Mononuclear cell (primary cell): ENCODE data around the gene ATXN7L1. TPM values are rescaled to one million over a fixed set of nuclear protein-coding genes. Genes with fewer than 3 reads are reported as not detected.

Source experiments
- H3K27me3 ChIP-seq: 2 replicates; pipeline ENCODE4 v1.6.0; 2011; ENCODE audit warnings: low read length, control low read depth; ENCODE audit not compliant: insufficient read depth
- H3K4me1 ChIP-seq: 2 replicates; pipeline ENCODE4 v1.5.1; 2011; ENCODE audit warnings: mild to moderate bottlenecking, low read length, control low read depth; ENCODE audit not compliant: insufficient read depth
- H3K4me3 ChIP-seq: 2 replicates; pipeline ENCODE4 v1.5.1; 2011; ENCODE audit warnings: mild to moderate bottlenecking, low read length, moderate library complexity
- H3K9me3 ChIP-seq: 2 replicates; pipeline ENCODE4 v1.5.1; 2011; ENCODE audit warnings: low read depth, mild to moderate bottlenecking, control low read depth, low read length
- total RNA-seq: library from RNA; depleted of rRNA; stranded (reverse); fragments of >200 nt; gene quantifications from one replicate; pipeline ENCODE4 v1.2.3, GENCODE V29; 2012

ATXN7L1 gene
- total RNA-seq, 1 donor: 7.1 TPM

DNA sequence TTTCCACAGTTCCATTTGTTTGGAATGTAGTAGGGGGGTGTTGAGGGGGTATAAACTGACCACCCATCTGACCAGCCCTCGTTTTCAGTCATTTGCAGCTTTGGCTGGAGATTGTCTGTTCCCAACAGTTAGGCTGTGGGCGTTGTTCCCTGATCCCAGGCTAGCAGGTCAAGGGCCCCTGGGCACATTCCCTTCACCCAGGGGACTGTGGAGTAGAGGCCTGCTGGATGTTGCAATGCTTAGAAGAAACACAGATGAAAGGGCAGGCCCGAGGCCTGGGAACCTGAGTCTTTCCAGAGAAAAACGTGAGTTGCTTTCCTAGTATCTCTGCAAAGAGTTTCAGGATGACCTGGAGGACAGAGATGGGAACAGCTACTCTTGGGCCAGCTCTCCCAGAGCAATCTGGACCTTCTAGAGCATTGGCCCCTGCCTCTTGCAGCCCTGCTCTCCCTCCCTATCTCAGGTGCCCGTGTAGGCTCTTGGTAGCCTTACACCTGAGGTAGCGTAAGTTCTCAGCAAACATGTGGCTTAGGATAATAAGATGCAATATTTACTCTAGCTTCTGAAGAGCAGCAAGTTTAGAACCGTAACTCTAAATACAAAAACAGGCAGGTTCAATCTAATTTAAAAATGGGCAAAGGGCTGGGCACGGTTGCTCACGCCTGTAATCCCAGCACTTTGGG, 195.8 kb downstream of the ATXN7L1 start:
- H3K4me3 ChIP-seq: no peak overlapping the region
- H3K4me1 ChIP-seq: peaks cover 41% of the 10 kb centered on the region
- no peaks in the 10 kb centered on the region for H3K9me3 ChIP-seq
- no peaks in the 10 kb centered on the region for H3K27me3 ChIP-seq

DNA sequence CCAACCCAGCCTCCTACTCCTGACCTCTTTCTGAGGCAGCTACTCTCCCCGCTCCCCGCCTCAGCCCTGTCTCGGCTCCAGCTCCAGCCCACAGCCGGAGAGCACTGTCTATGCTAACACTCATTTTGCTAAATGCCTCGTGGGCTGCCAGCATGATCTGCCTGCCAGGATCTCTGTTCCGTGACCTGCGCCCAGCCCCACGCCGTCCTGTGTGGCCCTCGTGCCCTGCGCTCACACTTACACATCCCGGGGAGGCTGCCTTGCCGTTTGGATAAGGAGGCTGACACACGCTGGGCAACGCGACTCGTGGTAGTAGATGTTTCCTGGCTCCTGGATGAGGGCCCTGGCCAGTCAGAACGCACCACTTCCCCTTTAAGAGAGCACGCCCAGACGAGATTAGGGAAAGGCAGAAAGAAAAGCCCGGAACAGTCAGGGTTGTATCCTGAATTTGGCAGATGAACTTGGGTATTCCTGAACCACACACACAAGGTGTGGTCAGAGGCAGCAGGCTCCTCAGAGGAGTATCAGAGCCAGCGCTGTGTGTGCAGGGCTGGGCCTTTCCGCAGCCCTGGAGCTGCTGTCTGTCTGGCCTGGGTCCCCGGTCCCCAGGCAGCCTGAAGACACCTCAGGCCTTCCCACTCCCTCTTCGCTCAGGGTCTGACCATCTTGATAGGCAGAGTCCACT, 197.4 kb downstream of the ATXN7L1 start:
- H3K27me3 ChIP-seq: no peaks in the 10 kb centered on the region
- H3K4me3 ChIP-seq: peak overlapping the region; percentile 42
- peaks cover 55% of the 10 kb centered on the region for H3K4me1 ChIP-seq
- no peaks in the 10 kb centered on the region for H3K9me3 ChIP-seq

DNA sequence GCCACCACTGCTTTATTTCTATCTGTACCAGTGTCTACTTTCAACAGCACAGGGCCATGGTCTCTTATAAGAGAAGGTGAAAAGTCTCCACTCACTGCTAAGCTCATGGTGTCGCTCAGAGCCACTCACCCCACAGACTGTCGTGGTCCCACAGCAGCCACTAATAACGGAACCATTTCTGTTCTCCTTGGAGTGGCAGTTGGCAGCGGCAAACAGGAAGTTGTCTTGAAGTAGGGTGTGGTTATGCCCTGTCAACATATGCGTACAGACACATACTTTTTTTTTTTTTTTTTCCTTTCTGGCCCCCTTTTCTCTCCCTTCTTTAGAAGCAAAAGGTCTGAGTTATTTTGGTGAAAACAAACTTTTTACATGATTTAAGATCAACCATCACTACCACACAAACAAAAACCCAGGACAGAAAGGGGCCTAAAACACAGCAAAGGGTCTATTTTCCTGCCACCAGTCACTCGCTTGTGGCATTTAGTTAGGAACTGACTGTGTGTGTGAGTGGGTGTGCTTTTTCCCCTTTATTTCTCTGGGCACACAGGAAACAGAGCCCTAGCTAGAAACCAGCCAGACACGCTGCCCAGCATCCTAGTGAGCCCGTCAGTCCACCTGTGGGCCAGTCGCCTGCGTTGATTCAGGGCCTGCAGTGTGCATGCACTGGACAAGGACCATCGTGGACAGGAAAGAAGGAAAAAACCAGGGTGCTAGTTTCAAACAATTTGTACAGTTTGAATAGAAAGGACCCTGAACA, 198.4 kb downstream of the ATXN7L1 start:
- Histone ChIP-seq H3K27me3 (no peaks in the 10 kb centered on the region), H3K4me1 (peaks cover 65% of the 10 kb centered on the region), H3K4me3 (peak overlapping the region; percentile 42), H3K9me3 (no peaks in the 10 kb centered on the region)

DNA sequence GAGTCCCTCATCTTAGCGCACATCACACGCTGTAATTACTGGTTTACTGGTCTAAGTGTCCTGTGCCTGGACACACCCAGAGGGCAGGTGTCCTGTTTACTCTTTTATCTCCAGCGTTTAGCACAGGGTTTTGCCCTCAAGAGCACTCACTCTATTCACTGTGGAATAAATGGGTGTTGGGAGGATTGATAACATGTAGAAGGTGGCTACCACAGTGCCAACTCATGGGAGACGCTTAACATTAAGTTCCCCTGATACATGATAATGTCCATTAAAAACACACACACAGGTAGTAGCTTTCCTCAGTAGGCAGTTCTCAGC, 199.0 kb downstream of the ATXN7L1 start:
- peaks cover 68% of the 10 kb centered on the region for H3K4me1 ChIP-seq
- no peaks in the 10 kb centered on the region for H3K9me3 ChIP-seq
- peak overlapping the region; percentile 42 for H3K4me3 ChIP-seq
- H3K27me3 ChIP-seq: no peaks in the 10 kb centered on the region

DNA sequence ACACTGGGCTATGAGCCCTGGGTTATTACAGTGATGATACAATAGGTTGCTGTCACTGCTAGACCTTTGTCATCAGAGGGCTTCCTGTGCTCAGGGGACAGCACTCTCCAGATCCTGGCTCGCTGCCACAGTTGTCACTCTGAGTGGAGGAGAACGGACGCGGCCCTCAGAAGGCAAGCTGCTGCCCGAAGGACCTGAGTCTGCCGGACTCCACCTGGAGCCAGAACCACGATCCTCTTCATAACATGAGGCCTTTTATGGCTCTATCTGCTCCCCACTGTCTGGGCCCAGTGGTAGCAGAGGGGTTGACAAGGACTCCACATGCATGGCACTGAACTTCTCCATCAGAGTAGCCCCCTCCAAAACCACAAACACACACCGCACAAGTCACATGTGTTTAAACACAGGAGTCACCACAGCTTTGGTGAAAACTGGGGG, 200.4 kb downstream of the ATXN7L1 start:
- H3K4me1 ChIP-seq: peaks cover 68% of the 10 kb centered on the region
- H3K27me3 ChIP-seq: no peaks in the 10 kb centered on the region
- no peaks in the 10 kb centered on the region for H3K9me3 ChIP-seq
- no peak overlapping the region for H3K4me3 ChIP-seq

DNA sequence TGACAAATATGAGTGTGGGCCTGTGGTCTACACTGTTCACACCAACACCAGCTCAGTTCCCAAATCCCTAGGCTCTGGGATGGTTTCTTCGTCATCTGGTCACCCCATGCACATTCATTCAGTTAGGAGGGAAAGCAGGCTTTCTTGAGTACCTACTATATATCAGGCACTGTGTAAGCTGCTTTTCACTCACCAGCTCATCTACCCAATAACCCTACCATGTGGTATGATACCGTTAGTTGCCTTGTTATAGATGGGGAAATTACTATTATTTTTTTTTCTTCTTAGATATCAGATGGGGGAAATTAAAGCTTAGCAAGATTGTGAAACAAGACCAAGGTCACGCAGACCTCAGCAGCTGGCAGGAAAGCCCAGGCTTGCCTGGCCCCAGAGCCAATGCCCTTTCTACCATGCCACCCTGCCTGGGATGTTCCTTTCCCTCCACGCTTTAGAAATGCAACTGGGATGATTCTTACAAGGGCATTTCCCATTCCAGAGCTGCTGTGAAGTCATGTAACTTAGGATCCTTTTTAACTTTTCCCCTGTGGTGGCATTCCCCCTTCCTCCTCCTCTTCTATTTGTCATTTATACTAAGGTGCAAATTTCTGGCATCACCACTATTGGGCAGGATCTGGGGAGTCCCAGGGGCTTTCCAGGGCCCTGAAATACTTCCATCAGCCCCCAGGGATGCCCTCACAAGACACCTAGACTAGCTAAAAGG, 202.0 kb downstream of the ATXN7L1 start:
- peaks cover 64% of the 10 kb centered on the region for H3K4me1 ChIP-seq
- no peaks in the 10 kb centered on the region for H3K27me3 ChIP-seq
- H3K4me3 ChIP-seq: no peak overlapping the region
- H3K9me3 ChIP-seq: no peaks in the 10 kb centered on the region

DNA sequence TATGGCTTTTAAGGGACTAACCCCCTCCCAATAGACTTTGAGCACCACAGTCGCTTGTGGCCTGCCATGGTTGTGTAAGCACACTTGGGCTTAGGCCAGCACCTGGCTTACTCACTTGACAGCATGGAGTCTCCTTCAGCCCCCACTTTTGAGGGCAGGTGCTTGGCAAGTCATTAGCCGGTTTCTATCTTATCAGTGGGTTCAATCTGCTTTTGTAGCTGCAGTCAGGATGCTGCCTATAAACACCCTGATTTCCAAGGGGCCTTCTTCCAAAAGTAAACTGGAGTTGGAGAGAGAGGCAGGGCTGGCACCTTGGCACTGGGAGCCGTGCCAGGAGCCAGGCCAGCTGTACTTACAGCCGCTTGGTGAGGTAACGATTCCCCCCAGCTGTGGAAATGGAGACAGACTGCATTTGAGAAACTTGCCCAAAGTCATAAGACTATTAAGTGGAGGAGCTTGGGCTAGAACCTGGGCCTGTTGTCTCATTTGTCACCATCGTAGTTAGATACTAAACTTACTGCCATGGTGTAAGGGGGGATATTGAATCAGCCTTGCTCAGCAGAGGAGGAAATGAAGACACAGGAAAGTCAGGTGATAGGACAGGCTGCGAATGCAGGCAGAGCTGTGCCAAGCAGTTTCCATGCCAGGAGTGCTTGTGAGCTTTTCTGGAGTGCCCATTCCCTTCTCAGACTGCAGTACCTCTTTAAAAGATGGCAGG, 202.9 kb downstream of the ATXN7L1 start:
- H3K4me3 ChIP-seq: no peak overlapping the region

DNA sequence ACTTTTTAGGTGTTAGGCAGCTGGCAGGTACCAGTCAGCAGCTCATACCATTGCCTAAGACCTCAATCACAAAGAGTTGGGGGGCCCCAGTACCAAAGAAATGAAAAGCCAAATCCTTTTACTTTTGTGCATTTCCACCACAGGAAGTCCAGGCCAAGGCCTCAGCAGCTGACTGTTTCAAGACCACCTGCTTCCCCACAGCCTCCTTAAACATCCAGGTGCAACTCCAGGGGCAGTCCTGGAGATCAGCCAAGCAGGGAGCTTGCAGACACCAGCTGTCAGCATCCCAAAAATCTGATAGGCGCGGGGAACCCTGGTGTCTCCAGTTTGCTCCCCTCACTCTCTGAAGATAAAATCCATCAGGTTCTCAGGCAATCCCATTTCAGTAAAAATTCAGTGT, 203.6 kb downstream of the ATXN7L1 start:
- Histone ChIP-seq H3K4me3 (no peak overlapping the region), H3K9me3 (no peaks in the 10 kb centered on the region), H3K4me1 (peaks cover 48% of the 10 kb centered on the region), H3K27me3 (no peaks in the 10 kb centered on the region)

More for the DNA sequence above, 202.9 kb downstream of the ATXN7L1 start:
- H3K9me3 ChIP-seq: no peaks in the 10 kb centered on the region
- no peaks in the 10 kb centered on the region for H3K27me3 ChIP-seq
- peaks cover 56% of the 10 kb centered on the region for H3K4me1 ChIP-seq

DNA sequence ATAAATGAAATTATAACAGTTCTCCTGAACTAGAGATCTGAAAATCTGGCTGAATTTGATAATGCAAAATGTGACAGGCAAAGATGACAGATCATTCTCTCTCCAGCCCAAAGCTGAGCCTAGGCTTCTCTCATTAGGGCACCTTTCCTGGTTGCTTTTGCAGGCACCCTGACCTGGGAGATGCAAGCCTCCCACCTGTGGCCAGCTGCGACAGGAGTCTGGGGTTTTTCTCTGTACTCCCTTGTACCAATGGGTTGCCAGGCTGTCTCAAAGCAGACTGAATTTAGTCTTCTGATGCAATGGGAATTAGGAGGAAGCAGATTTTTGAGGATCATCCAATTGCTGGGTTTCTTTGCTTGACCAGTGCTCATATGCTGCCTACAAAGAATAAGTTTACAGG, 210.1 kb downstream of the ATXN7L1 start:
- Histone ChIP-seq H3K27me3 (no peaks in the 10 kb centered on the region), H3K4me1 (no peaks in the 10 kb centered on the region), H3K4me3 (no peak overlapping the region), H3K9me3 (no peaks in the 10 kb centered on the region)

DNA sequence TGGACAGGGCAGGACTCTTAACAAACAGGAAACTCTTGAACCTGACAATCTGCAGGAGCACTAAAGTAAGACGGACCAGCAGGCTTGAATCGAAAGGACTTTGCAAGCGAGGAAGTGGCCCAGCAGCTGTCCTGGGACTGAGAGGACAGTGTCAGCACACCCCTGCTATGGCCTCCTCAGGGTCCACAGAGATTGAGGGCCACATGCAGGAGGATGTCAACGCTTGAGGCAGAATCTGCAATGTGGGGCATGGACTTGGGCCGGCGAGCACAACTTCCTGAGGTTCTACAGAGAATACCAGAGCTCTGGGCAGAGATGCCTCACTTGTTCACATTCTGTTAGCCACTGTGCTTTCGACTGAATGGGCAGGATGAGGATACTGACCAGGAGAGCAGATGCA, 210.7 kb downstream of the ATXN7L1 start:
- Histone ChIP-seq H3K9me3 (no peaks in the 10 kb centered on the region), H3K27me3 (no peaks in the 10 kb centered on the region)

DNA sequence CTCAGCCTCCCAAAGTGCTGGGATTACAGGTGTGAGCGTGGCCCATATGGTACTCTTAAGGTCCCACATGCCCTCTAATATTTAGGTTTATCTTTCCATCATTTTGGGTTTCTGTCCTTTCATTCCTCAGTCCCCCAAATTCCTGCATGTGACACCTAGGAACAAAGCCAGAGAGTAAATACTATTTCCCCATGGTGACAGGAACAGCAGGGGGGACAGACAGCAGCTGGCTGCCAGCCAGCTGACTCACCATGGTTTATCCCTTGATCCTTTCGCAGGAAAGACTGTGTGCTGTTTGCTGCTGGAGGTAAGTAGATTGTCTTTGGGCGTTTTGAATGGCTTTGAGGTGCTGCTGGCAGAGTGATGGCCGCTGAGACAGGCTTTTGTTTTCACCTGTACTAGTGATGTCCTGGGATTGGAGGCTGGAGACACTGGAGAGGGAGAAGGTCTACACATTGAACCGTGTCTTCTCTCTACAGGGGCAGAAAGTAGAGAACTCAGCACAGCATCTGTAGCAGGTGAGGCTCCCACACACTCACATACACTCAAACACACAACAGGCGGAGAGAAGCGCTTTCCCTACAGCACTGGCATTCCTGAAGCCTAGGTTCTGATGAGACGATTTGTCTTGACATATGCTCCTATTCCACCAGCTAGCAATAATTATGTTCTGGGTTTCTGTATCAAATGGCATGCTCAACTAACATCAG, 211.4 kb downstream of the ATXN7L1 start:
- Histone ChIP-seq H3K9me3 (no peaks in the 10 kb centered on the region), H3K4me3 (no peak overlapping the region), H3K4me1 (no peaks in the 10 kb centered on the region), H3K27me3 (no peaks in the 10 kb centered on the region)

More for the DNA sequence above, 210.7 kb downstream of the ATXN7L1 start:
- H3K4me1 ChIP-seq: no peaks in the 10 kb centered on the region
- H3K4me3 ChIP-seq: no peak overlapping the region

DNA sequence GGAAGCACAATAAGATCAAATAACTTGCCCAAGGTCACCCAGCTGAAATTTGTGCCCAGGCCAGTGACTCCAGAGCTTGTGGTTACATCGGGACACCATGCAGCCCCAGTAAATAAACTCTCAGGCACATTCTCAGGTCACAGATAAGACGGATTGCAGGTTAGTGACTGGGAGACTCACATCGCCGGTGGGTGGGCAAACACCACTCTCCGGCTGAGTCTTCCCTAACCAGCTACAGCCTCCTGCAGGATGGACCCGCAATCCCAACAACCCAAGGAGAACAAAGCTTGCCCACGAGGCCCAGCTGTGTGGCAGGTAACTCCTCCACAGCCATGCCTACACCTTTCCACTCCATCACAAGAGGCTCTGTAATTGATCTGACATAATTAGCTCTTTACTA, 213.4 kb downstream of the ATXN7L1 start:
- Histone ChIP-seq H3K4me3 (no peak overlapping the region), H3K27me3 (no peaks in the 10 kb centered on the region), H3K4me1 (no peaks in the 10 kb centered on the region), H3K9me3 (no peaks in the 10 kb centered on the region)

DNA sequence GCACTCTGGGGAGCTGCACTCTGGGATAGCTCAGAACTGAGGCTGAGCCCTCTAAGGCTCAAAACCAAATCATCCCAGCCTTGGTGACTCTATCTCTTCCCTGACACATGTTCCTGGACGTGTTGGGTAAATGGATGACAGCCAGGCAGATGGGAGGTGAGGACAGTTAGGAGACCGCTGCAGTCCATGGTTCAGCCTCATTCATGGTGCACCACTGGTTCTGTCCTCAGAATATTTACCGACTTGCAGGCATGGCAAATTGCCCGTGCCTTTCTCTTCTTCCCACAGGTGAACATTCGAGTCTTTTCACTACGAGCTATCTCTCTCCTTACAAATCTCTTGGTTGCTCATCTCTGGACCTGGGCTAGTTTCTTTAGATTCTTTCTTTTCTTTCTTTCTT, 214.8 kb downstream of the ATXN7L1 start:
- Histone ChIP-seq H3K4me1 (no peaks in the 10 kb centered on the region), H3K4me3 (no peak overlapping the region), H3K9me3 (no peaks in the 10 kb centered on the region), H3K27me3 (no peaks in the 10 kb centered on the region)

DNA sequence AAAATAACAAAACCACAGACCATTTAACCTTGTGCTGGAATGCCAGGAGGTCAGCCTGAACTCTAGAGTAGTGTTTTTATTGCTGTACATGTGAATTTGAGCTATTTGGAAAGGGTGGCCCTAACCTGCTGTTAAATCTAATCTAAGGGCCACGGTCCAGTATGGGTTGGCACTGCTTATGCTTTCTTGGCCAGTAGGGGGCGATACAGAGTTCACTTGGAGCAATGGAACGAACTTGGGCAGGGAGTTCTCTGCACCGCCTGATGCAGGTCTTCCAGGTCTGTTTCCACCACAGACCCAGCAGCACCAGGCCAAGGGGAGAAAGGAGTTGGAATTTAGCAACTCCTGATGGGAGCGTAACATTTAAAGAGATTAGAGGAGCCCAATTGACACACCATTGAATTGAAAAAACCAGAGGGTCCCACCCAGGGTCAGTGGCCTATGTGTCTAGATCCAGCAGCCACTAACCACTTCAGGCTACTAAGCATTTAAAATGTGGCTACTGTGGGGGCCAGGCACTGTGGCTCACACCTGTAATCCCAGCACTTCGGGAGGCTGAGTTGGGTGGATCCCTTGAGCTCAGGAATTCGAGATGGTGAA, 219.4 kb downstream of the ATXN7L1 start:
- Histone ChIP-seq H3K4me1 (no peaks in the 10 kb centered on the region), H3K9me3 (no peaks in the 10 kb centered on the region), H3K27me3 (no peaks in the 10 kb centered on the region), H3K4me3 (no peak overlapping the region)
